ENCODE results near the gene PLAU. TPM values are rescaled to one million over a fixed set of nuclear protein-coding genes. Genes with fewer than 3 reads are reported as not detected.

Gene PLAU
- total RNA-seq, 1 donor from 2014 or later: 26.3 TPM

GRCh38 chr10:73871295-73872189 is 39.4 kb upstream of the PLAU start:
- Histone ChIP-seq H3K27me3 (ENCODE audit: control insufficient read depth, insufficient read depth, low read length) (no peaks in the 10 kb centered on the region), H3K4me3 (ENCODE audit: low read depth, low read length) (no peak overlapping the region), H3K36me3 (ENCODE audit: control insufficient read depth, insufficient read depth, low read length) (peaks cover 3% of the 10 kb centered on the region)
- DNase-seq (ENCODE audit: low read depth): no peak
- no peak for TF ChIP-seq CTCF (IDR thresholded peaks at IDR 0.05; ENCODE audit: insufficient read depth, low read length, severe bottlenecking)
- FAIRE-seq: peak; percentile 23

- TF ChIP-seq CTCF (IDR thresholded peaks at IDR 0.05; ENCODE audit: insufficient read depth, low read length, severe bottlenecking): peak; percentile 43
- no peaks in the 10 kb centered on the region for H3K27me3 ChIP-seq (ENCODE audit: control insufficient read depth, insufficient read depth, low read length)
- no peak overlapping the region for H3K4me3 ChIP-seq (ENCODE audit: low read depth, low read length)
- DNase-seq (ENCODE audit: low read depth): no peak
- H3K36me3 ChIP-seq (ENCODE audit: control insufficient read depth, insufficient read depth, low read length): peaks cover 3% of the 10 kb centered on the region
- FAIRE-seq: no peak
These were observed 38.7 kb upstream of the PLAU start for GRCh38 chr10:73872190-73872710.

- DNase-seq (ENCODE audit: low read depth) (no peak), FAIRE-seq (no peak)
- TF ChIP-seq CTCF (IDR thresholded peaks at IDR 0.05; ENCODE audit: insufficient read depth, low read length, severe bottlenecking): no peak
- H3K36me3 ChIP-seq (ENCODE audit: control insufficient read depth, insufficient read depth, low read length): peaks cover 3% of the 10 kb centered on the region
- H3K27me3 ChIP-seq (ENCODE audit: control insufficient read depth, insufficient read depth, low read length): no peaks in the 10 kb centered on the region
- H3K4me3 ChIP-seq (ENCODE audit: low read depth, low read length): peak overlapping the region; percentile 58
These were observed 37.6 kb upstream of the PLAU start for GRCh38 chr10:73873142-73873837.

- no peaks in the 10 kb centered on the region for H3K27me3 ChIP-seq (ENCODE audit: control insufficient read depth, insufficient read depth, low read length)
- no peak for TF ChIP-seq CTCF (IDR thresholded peaks at IDR 0.05; ENCODE audit: insufficient read depth, low read length, severe bottlenecking)
- DNase-seq (ENCODE audit: low read depth) (no peak), FAIRE-seq (no peak)
- peaks cover 3% of the 10 kb centered on the region for H3K36me3 ChIP-seq (ENCODE audit: control insufficient read depth, insufficient read depth, low read length)
- H3K4me3 ChIP-seq (ENCODE audit: low read depth, low read length): peak overlapping the region; percentile 58
These were observed 37.1 kb upstream of the PLAU start for GRCh38 chr10:73873838-73874215.

- peak; percentile 52 for DNase-seq (ENCODE audit: low read depth)
- H3K4me3 ChIP-seq (ENCODE audit: low read depth, low read length): peak within 1 kb of the TSS; percentile 58
- no peak for TF ChIP-seq CTCF (IDR thresholded peaks at IDR 0.05; ENCODE audit: insufficient read depth, low read length, severe bottlenecking)
These were observed 36.4 kb upstream of the PLAU start, which contains the start of gene CAMK2G for GRCh38 chr10:73874267-73875138. CAMK2G (minus strand) TSS chr10:73874555; CDS start chr10:73874461, 94 bp downstream.

More at GRCh38 chr10:73874267-73875138, 36.4 kb upstream of the PLAU start, which contains the start of gene CAMK2G:
- peaks cover 3% of the 10 kb centered on the region for H3K36me3 ChIP-seq (ENCODE audit: control insufficient read depth, insufficient read depth, low read length)
- FAIRE-seq: no peak
- H3K27me3 ChIP-seq (ENCODE audit: control insufficient read depth, insufficient read depth, low read length): no peaks in the 10 kb centered on the region

All from bronchial epithelial cell (primary cell).